Measurements from ENCODE around the gene PIK3C2G. TPM values are rescaled to one million over a fixed set of nuclear protein-coding genes. Genes with fewer than 3 reads are reported as not detected.

Gene PIK3C2G
- total RNA-seq, 1 experiment from 2014 or later: not detected

- BruUV-seq (replicated peaks): no TSS peak
- DNase-seq (ENCODE audit: low read depth, low spot score) (no peak), ATAC-seq (no peak)
- TF ChIP-seq EZH2 (IDR thresholded peaks at IDR 0.05) (no peak), CEBPB (IDR thresholded peaks at IDR 0.05; ENCODE audit: low read depth) (no peak)
- H4K20me1 ChIP-seq (ENCODE audit: insufficient read depth): no peaks in the 10 kb centered on the region
- no peak overlapping the region for H3K27ac ChIP-seq (ENCODE audit: low read depth, low read length)
- no peaks in the 10 kb centered on the region for H3K9me3 ChIP-seq (ENCODE audit: control insufficient read depth in 1 of 2, insufficient read depth in 1 of 2, low read depth in 1 of 2, low read length in 2 of 2)
- ChIA-PET CTCF (no interaction called here), RAD21 (ENCODE audit: low non-redundant PET in 1 of 2, low total read pairs in 2 of 2, uncharacterized antibody in 2 of 2, unreplicated experiment in 2 of 2) (no interaction called here), POLR2A (no interaction called here)
- H3K9ac ChIP-seq (ENCODE audit: low read length): no peak overlapping the region
- no peaks in the 10 kb centered on the region for H3K4me1 ChIP-seq (ENCODE audit: control insufficient read depth in 1 of 2, insufficient read depth in 2 of 2, low read length in 2 of 2)
- H3K27me3 ChIP-seq (ENCODE audit: insufficient read depth, low read length): no peaks in the 10 kb centered on the region
- H3K79me2 ChIP-seq (ENCODE audit: insufficient read depth, low read length): no peaks in the 10 kb centered on the region
- no peaks in the 10 kb centered on the region for H3K9me2 ChIP-seq (ENCODE audit: insufficient read depth)
- H3K4me3 ChIP-seq (replicated peaks in 1 of 2; ENCODE audit: low read depth in 1 of 2, low read length in 2 of 2): no peak overlapping the region
- no peak overlapping the region for H2AFZ ChIP-seq (ENCODE audit: low read depth, low read length, poor library complexity, severe bottlenecking)
- H3K4me2 ChIP-seq (ENCODE audit: low read length): no peak overlapping the region
- intact Hi-C loops (cut with micrococcal nuclease): no loop called here
- no peaks in the 10 kb centered on the region for H3K36me3 ChIP-seq (ENCODE audit: control insufficient read depth in 1 of 2, insufficient read depth in 2 of 2, low read length in 2 of 2)
These were observed 129.8 kb downstream of the PIK3C2G start for GRCh38 chr12:18391151-18391550.

DNA sequence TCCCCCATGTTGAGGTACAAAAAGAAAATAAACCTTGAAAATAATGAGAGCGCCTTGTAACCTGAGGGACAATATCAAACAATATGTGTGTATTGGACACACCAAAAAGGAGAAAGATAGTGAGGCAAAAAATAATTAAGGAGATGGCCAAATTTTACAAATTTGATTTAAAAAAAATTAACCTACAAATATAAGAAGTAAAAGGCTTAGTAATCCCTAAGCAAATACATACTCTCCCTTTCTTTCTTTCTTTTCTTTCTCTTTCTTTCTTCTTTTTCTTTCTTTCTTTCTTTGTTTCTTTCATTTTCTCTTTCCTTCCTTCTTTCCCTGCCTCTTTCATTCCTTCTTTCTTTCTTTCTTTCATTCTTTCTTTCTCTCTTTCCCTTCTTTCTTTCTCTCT is 133.4 kb downstream of the PIK3C2G start:
- CTCF ChIA-PET: no interaction called here
- no peak overlapping the region for H3K9ac ChIP-seq (ENCODE audit: low read length)
- no peaks in the 10 kb centered on the region for H3K9me2 ChIP-seq (ENCODE audit: insufficient read depth)
- no peaks in the 10 kb centered on the region for H4K20me1 ChIP-seq (ENCODE audit: insufficient read depth)
- ATAC-seq (no peak), DNase-seq (ENCODE audit: low read depth, low spot score) (no peak)
- H3K27ac ChIP-seq (ENCODE audit: low read depth, low read length): no peak overlapping the region
- H3K79me2 ChIP-seq (ENCODE audit: insufficient read depth, low read length): no peaks in the 10 kb centered on the region
- H3K27me3 ChIP-seq (ENCODE audit: insufficient read depth, low read length): no peaks in the 10 kb centered on the region
- RAD21 ChIA-PET (ENCODE audit: low non-redundant PET in 1 of 2, low total read pairs in 2 of 2, uncharacterized antibody in 2 of 2, unreplicated experiment in 2 of 2): no interaction called here
- POLR2A ChIA-PET: no interaction called here
- H3K4me1 ChIP-seq (ENCODE audit: control insufficient read depth in 1 of 2, insufficient read depth in 2 of 2, low read length in 2 of 2): no peaks in the 10 kb centered on the region
- intact Hi-C loops (cut with micrococcal nuclease): no loop called here
- TF ChIP-seq ATF3 (IDR thresholded peaks at IDR 0.05): no peak
- TF ChIP-seq SIN3A (IDR thresholded peaks at IDR 0.05; ENCODE audit: low read depth): no peak
- TF ChIP-seq CEBPB (IDR thresholded peaks at IDR 0.05; ENCODE audit: low read depth): no peak
- no peak for TF ChIP-seq EGR1 (IDR thresholded peaks at IDR 0.05; ENCODE audit: low read depth)
- TF ChIP-seq YY1 (IDR thresholded peaks at IDR 0.05; ENCODE audit: extremely low read depth, insufficient replicate concordance, low read depth, low read length): no peak
- no peak for TF ChIP-seq JUND (IDR thresholded peaks at IDR 0.05)
- no peak for TF ChIP-seq ZNF274 (IDR thresholded peaks at IDR 0.05; ENCODE audit: low read depth, low read length)
- no peak for TF ChIP-seq REST (IDR thresholded peaks at IDR 0.05; ENCODE audit: low read depth)
- TF ChIP-seq RAD21 (IDR thresholded peaks at IDR 0.05; ENCODE audit: low read depth): no peak
- TF ChIP-seq, protein P1, sequence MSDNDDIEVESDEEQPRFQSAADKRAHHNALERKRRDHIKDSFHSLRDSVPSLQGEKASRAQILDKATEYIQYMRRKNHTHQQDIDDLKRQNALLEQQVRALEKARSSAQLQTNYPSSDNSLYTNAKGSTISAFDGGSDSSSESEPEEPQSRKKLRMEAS (IDR thresholded peaks at IDR 0.05): no peak
- no peak for TF ChIP-seq ELF1 (IDR thresholded peaks at IDR 0.05; ENCODE audit: borderline replicate concordance, low read depth)
- no peak for TF ChIP-seq POLR2AphosphoS5 (IDR thresholded peaks at IDR 0.05; ENCODE audit: low read depth, low read length)
- TF ChIP-seq TCF7L2 (IDR thresholded peaks at IDR 0.05; ENCODE audit: borderline replicate concordance, extremely low read depth, insufficient read depth, insufficient read length): no peak
- H2AFZ ChIP-seq (ENCODE audit: low read depth, low read length, poor library complexity, severe bottlenecking): no peak overlapping the region
- no peaks in the 10 kb centered on the region for H3K9me3 ChIP-seq (ENCODE audit: control insufficient read depth in 1 of 2, insufficient read depth in 1 of 2, low read depth in 1 of 2, low read length in 2 of 2)
- no peak overlapping the region for H3K4me3 ChIP-seq (replicated peaks in 1 of 2; ENCODE audit: low read depth in 1 of 2, low read length in 2 of 2)
- H3K4me2 ChIP-seq (ENCODE audit: low read length): no peak overlapping the region
- H3K36me3 ChIP-seq (ENCODE audit: control insufficient read depth in 1 of 2, insufficient read depth in 2 of 2, low read length in 2 of 2): no peaks in the 10 kb centered on the region
- BruUV-seq (replicated peaks): no TSS peak

Measured in HCT116 (cell line).